Uterus (tissue), 4 donors: ENCODE results near the gene TMEM217. TPM values are rescaled to one million over a fixed set of nuclear protein-coding genes. Genes with fewer than 3 reads are reported as not detected.
A peak's percentile ranks its signal among the peaks of the same experiment; 100 is the strongest.

Experiments
- DNase-seq, 2 donors: peaks; one replicate each; pipeline ENCODE4 v3.0.0-alpha.2; 2019 to 2020
- H3K27ac ChIP-seq, 2 donors: fragments of 200-600 bp; sonication (generic); 1 replicate in 1 of 2; 2 replicates in 1 of 2; pipeline ENCODE4 v1.5.1; 2016 to 2018
- H3K27me3 ChIP-seq, 2 donors: fragments of 200-600 bp; sonication (generic); one replicate each; pipeline ENCODE4 v1.5.1; 2018 to 2019; ENCODE audit warnings: control low read depth in 1 of 2
- H3K36me3 ChIP-seq, 2 donors: fragments of 200-600 bp; sonication (generic); one replicate each; pipeline ENCODE4 v1.5.1; 2019; ENCODE audit warnings: control low read depth in 1 of 2
- H3K4me1 ChIP-seq, 2 donors: fragments of 200-600 bp; sonication (generic); one replicate each; pipeline ENCODE4 v1.5.1; 2018 to 2019; ENCODE audit warnings: control low read depth in 1 of 2
- H3K4me3 ChIP-seq, 2 donors: fragments of 200-600 bp; sonication (generic); 1 replicate in 1 of 2; 2 replicates in 1 of 2; pipeline ENCODE4 v1.5.1; 2018 to 2019; ENCODE audit warnings: mild to moderate bottlenecking in 1 of 2
- H3K9me3 ChIP-seq, 2 donors: fragments of 200-600 bp; sonication (generic); one replicate each; pipeline ENCODE4 v1.5.1; 2019; ENCODE audit warnings: control low read depth in 1 of 2
- CTCF ChIP-seq, 4 experiments: fragments of 200-600 bp in 2 of 4; fragments of 450-650 bp in 2 of 4; sonication (generic) in 2 of 4; IDR thresholded peaks; one replicate each; pipeline ENCODE4 v1.5.1; 2016 to 2019; ENCODE audit warnings: antibody characterized with exemption in 4 of 4, mild to moderate bottlenecking in 2 of 4, moderate library complexity in 1 of 4
- POLR2A ChIP-seq, 2 donors: fragments of 450-650 bp; IDR thresholded peaks; one replicate each; pipeline ENCODE4 v1.6.1; 2016; ENCODE audit warnings: antibody characterized with exemption in 2 of 2, mild to moderate bottlenecking in 1 of 2, moderate library complexity in 1 of 2
- intact Hi-C: fragments of 100-400 bp; cut with DNase I; formaldehyde crosslinking; loops from one replicate; pipeline ENCODE4 v1.15.1; 2023; ENCODE audit warnings: low total_unique reads
- total RNA-seq, 4 donors: library from RNA; depleted of rRNA in 3 of 4; stranded (reverse); fragments of >200 nt in 3 of 4; gene quantifications; one replicate each; pipeline versions ENCODE4 v1.1.0 to v1.2.4, GENCODE V29; 2014 to 2023
- donor health status: DM: yes; HTN: yes; CAD: no.

TMEM217 gene
- total RNA-seq, 4 donors from 2014 or later = 0.21 to 1.6 TPM; not detected in 2

GRCh38 chr6:37244430-37245310, 13.3 kb downstream of the TMEM217 start:
- Histone ChIP-seq H3K9me3 (no peaks in the 10 kb centered on the region), H3K27ac (peak overlapping the region; percentile 91 to 97), H3K4me1 (peaks cover 0 to 15% of the 10 kb centered on the region in 2 donors), H3K36me3 (no peaks in the 10 kb centered on the region), H3K27me3 (no peaks in the 10 kb centered on the region), H3K4me3 (no peak overlapping the region)
- TF ChIP-seq CTCF (IDR thresholded peaks at IDR 0.05) (no peak), POLR2A (IDR thresholded peaks at IDR 0.05) (peak in 1 of 2 donors; percentile 36)
- intact Hi-C loops = no loop called here
- DNase-seq = peak; percentile 85 to 93

GRCh38 chr6:37243816-37244370, 14.1 kb downstream of the TMEM217 start:
- TF ChIP-seq POLR2A (IDR thresholded peaks at IDR 0.05) (no peak), CTCF (IDR thresholded peaks at IDR 0.05) (no peak)
- Histone ChIP-seq H3K9me3 (no peaks in the 10 kb centered on the region), H3K27me3 (no peaks in the 10 kb centered on the region), H3K27ac (peak overlapping the region; percentile 91 to 97), H3K4me1 (peaks cover 0 to 15% of the 10 kb centered on the region in 2 donors), H3K4me3 (no peak overlapping the region), H3K36me3 (no peaks in the 10 kb centered on the region)
- intact Hi-C loops = no loop called here
- no peak for DNase-seq

GRCh38 chr6:37243131-37243815, 14.7 kb downstream of the TMEM217 start:
- intact Hi-C loops = no loop called here
- no peaks in the 10 kb centered on the region for H3K36me3 ChIP-seq
- no peaks in the 10 kb centered on the region for H3K27me3 ChIP-seq
- TF ChIP-seq POLR2A (IDR thresholded peaks at IDR 0.05) (no peak), CTCF (IDR thresholded peaks at IDR 0.05) (no peak)
- H3K9me3 ChIP-seq = no peaks in the 10 kb centered on the region
- H3K4me3 ChIP-seq = no peak overlapping the region
- DNase-seq = no peak
- H3K27ac ChIP-seq = peak overlapping the region; percentile 91 to 97
- H3K4me1 ChIP-seq = peaks cover 0 to 15% of the 10 kb centered on the region in 2 donors

GRCh38 chr6:37242429-37243052, 15.4 kb downstream of the TMEM217 start:
- no peak overlapping the region for H3K4me3 ChIP-seq
- no peaks in the 10 kb centered on the region for H3K27me3 ChIP-seq
- no peaks in the 10 kb centered on the region for H3K9me3 ChIP-seq
- peak overlapping the region; percentile 91 to 97 for H3K27ac ChIP-seq
- TF ChIP-seq POLR2A (IDR thresholded peaks at IDR 0.05) = no peak
- no peak for TF ChIP-seq CTCF (IDR thresholded peaks at IDR 0.05)
- DNase-seq = peak; percentile 50 to 82
- intact Hi-C loops = no loop called here
- H3K4me1 ChIP-seq = peaks cover 0 to 15% of the 10 kb centered on the region in 2 donors
- no peaks in the 10 kb centered on the region for H3K36me3 ChIP-seq
